ENCODE measurements around the gene KIAA0586. TPM values are rescaled to one million over a fixed set of nuclear protein-coding genes. Genes with fewer than 3 reads are reported as not detected.

KIAA0586 gene
- total and polyA plus RNA-seq, 10 of the 15 experiments (the other 5 are each of a cell fraction or from before 2014, with no cell fraction given): 7.1 to 27.6 (median 19.1) TPM

DNA sequence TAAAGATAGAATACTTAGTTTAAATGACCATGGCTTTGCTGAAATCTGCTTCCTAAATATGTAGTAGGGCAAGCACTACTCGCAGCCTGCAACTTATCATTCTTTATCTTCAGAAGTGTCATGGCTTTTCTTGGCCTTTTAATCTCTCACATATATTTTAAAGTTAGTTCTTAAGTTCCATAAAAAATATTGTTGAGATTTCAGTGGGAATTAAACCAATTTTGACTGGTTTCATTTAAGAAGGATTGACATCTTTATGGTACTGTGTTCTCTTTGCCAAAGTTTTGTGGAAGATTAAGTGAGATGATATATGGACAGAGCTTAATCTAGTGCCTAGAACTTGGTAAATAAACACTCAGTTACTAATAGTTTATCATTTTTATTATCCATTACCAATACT lies 56.7 kb downstream of the KIAA0586 start:
- CTCF ChIA-PET: interaction anchor here (0.8 kb wide), 1 partner anchor 17 kb away, joined by 4 read pairs; no protein-coding TSS in a partner anchor
- 100% methylated on average over 1 of the region's 1 CpG for WGBS (ENCODE audit: insufficient coverage, insufficient replicate concordance, low lambda C conversion rate, missing lambda C conversion rate)
- in situ Hi-C loops (cut with MboI): no loop called here
- TF ChIP-seq RB1 (IDR thresholded peaks at IDR 0.05; ENCODE audit: borderline replicate concordance): no peak
- TF ChIP-seq BHLHE40 (IDR thresholded peaks at IDR 0.05; ENCODE audit: borderline replicate concordance in 1 of 2, low read depth in 2 of 2, low read length in 1 of 2): no peak
- no peak for TF ChIP-seq HDAC2 (IDR thresholded peaks at IDR 0.05)
- no peak for TF ChIP-seq NR2F1 (conservative IDR thresholded peaks at IDR 0.05)
- TF ChIP-seq DPF2 (IDR thresholded peaks at IDR 0.05): no peak
- TF ChIP-seq SIN3A (IDR thresholded peaks at IDR 0.05; ENCODE audit: low read depth, low read length): no peak
- TF ChIP-seq KLF5 (IDR thresholded peaks at IDR 0.05; ENCODE audit: partially characterized antibody): no peak
- TF ChIP-seq, protein P1, sequence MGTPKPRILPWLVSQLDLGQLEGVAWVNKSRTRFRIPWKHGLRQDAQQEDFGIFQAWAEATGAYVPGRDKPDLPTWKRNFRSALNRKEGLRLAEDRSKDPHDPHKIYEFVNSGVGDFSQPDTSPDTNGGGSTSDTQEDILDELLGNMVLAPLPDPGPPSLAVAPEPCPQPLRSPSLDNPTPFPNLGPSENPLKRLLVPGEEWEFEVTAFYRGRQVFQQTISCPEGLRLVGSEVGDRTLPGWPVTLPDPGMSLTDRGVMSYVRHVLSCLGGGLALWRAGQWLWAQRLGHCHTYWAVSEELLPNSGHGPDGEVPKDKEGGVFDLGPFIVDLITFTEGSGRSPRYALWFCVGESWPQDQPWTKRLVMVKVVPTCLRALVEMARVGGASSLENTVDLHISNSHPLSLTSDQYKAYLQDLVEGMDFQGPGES (IDR thresholded peaks at IDR 0.05): no peak
- TF ChIP-seq JUND (IDR thresholded peaks at IDR 0.05; ENCODE audit: low read depth, low read length): no peak
- no peak for TF ChIP-seq TCF3 (IDR thresholded peaks at IDR 0.05; ENCODE audit: borderline replicate concordance, insufficient read depth, low read depth, low read length)
- no peak for TF ChIP-seq EZH2 (IDR thresholded peaks at IDR 0.05; ENCODE audit: borderline replicate concordance, control insufficient read depth, low read depth, low read length)
- TF ChIP-seq, protein P2, sequence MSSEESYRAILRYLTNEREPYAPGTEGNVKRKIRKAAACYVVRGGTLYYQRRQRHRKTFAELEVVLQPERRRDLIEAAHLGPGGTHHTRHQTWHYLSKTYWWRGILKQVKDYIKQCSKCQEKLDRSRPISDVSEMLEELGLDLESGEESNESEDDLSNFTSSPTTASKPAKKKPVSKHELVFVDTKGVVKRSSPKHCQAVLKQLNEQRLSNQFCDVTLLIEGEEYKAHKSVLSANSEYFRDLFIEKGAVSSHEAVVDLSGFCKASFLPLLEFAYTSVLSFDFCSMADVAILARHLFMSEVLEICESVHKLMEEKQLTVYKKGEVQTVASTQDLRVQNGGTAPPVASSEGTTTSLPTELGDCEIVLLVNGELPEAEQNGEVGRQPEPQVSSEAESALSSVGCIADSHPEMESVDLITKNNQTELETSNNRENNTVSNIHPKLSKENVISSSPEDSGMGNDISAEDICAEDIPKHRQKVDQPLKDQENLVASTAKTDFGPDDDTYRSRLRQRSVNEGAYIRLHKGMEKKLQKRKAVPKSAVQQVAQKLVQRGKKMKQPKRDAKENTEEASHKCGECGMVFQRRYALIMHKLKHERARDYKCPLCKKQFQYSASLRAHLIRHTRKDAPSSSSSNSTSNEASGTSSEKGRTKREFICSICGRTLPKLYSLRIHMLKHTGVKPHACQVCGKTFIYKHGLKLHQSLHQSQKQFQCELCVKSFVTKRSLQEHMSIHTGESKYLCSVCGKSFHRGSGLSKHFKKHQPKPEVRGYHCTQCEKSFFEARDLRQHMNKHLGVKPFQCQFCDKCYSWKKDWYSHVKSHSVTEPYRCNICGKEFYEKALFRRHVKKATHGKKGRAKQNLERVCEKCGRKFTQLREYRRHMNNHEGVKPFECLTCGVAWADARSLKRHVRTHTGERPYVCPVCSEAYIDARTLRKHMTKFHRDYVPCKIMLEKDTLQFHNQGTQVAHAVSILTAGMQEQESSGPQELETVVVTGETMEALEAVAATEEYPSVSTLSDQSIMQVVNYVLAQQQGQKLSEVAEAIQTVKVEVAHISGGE (CRISPR knock-in tag; IDR thresholded peaks at IDR 0.05): no peak
- TF ChIP-seq, protein P3, sequence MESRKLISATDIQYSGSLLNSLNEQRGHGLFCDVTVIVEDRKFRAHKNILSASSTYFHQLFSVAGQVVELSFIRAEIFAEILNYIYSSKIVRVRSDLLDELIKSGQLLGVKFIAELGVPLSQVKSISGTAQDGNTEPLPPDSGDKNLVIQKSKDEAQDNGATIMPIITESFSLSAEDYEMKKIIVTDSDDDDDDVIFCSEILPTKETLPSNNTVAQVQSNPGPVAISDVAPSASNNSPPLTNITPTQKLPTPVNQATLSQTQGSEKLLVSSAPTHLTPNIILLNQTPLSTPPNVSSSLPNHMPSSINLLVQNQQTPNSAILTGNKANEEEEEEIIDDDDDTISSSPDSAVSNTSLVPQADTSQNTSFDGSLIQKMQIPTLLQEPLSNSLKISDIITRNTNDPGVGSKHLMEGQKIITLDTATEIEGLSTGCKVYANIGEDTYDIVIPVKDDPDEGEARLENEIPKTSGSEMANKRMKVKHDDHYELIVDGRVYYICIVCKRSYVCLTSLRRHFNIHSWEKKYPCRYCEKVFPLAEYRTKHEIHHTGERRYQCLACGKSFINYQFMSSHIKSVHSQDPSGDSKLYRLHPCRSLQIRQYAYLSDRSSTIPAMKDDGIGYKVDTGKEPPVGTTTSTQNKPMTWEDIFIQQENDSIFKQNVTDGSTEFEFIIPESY (IDR thresholded peaks at IDR 0.05): no peak
- no peak for TF ChIP-seq RUNX3 (IDR thresholded peaks at IDR 0.05; ENCODE audit: low read length)
- TF ChIP-seq, protein P4, sequence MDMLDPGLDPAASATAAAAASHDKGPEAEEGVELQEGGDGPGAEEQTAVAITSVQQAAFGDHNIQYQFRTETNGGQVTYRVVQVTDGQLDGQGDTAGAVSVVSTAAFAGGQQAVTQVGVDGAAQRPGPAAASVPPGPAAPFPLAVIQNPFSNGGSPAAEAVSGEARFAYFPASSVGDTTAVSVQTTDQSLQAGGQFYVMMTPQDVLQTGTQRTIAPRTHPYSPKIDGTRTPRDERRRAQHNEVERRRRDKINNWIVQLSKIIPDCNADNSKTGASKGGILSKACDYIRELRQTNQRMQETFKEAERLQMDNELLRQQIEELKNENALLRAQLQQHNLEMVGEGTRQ (IDR thresholded peaks at IDR 0.05; ENCODE audit: borderline replicate concordance, low read depth, low read length): no peak

More for the DNA sequence above, 56.7 kb downstream of the KIAA0586 start:
- FAIRE-seq: no peak
- Histone ChIP-seq H4K20me1 (ENCODE audit: control insufficient read depth, insufficient read depth) (no peaks in the 10 kb centered on the region), H3K27me3 (replicated peaks in 1 of 2; ENCODE audit: control insufficient read depth in 2 of 2, insufficient read depth in 2 of 2, low read length in 1 of 2) (no peaks in the 10 kb centered on the region), H3K4me1 (ENCODE audit: control insufficient read depth, insufficient read depth, low read length) (peaks cover 3% of the 10 kb centered on the region; the same call in 1 of the 2 replicates), H3K79me2 (ENCODE audit: control insufficient read depth, insufficient read depth, low read length) (no peaks in the 10 kb centered on the region), H2AFZ (ENCODE audit: control insufficient read depth, low read depth, low read length) (no peak overlapping the region), H3K36me3 (ENCODE audit: control insufficient read depth in 2 of 2, insufficient read depth in 2 of 2, low read length in 1 of 2) (peaks cover 1 to 3% of the 10 kb centered on the region in 2 experiments; a peak in 3 of 4 replicates), H3K4me2 (ENCODE audit: control insufficient read depth, insufficient read depth) (no peak overlapping the region), H3K27ac (ENCODE audit: control insufficient read depth, insufficient read depth) (no peak overlapping the region), H3K4me3 (no peak overlapping the region), H3K9me3 (replicated peaks; ENCODE audit: control insufficient read depth, insufficient read depth, low read length) (no peaks in the 10 kb centered on the region), H3K9ac (ENCODE audit: control insufficient read depth, insufficient read depth, low read length) (no peak overlapping the region)
- ATAC-seq: no peak
- no TSS peak for BruUV-seq (replicated peaks)
- ChIA-PET POLR2A (interaction anchor here (0.6 kb wide), 1 partner anchor 358 kb away, joined by 4 read pairs; no protein-coding TSS in a partner anchor), RAD21 (ENCODE audit: unreplicated experiment) (interaction anchor here (1.1 kb wide), 1 partner anchor 17 kb away, joined by 8 read pairs; no protein-coding TSS in a partner anchor), SMC1A (ENCODE audit: uncharacterized antibody, unreplicated experiment) (interaction anchor here (1.1 to 1.2 kb wide), 2 partner anchors 551 to 640 kb away, joined by 3 read pairs; no protein-coding TSS in a partner anchor)
- intact Hi-C loops (cut with micrococcal nuclease; ENCODE audit: unreplicated experiment): no loop called here
- DNase-seq (ENCODE audit: low read depth, low spot score): no peak

Measured in GM12878 (cell line).